SH-SY5Y (cell line): ENCODE data around the gene PRPH.

Experiments
- GATA2 ChIP-seq: IDR thresholded peaks from 2 replicates; pipeline ENCODE4 v1.6.1; 2011; ENCODE audit warnings: mild to moderate bottlenecking, low read depth, low read length
- GATA3 ChIP-seq: IDR thresholded peaks from 2 replicates; pipeline ENCODE4 v1.6.1; 2011; ENCODE audit warnings: low read depth, mild to moderate bottlenecking, low read length, moderate library complexity

DNA sequence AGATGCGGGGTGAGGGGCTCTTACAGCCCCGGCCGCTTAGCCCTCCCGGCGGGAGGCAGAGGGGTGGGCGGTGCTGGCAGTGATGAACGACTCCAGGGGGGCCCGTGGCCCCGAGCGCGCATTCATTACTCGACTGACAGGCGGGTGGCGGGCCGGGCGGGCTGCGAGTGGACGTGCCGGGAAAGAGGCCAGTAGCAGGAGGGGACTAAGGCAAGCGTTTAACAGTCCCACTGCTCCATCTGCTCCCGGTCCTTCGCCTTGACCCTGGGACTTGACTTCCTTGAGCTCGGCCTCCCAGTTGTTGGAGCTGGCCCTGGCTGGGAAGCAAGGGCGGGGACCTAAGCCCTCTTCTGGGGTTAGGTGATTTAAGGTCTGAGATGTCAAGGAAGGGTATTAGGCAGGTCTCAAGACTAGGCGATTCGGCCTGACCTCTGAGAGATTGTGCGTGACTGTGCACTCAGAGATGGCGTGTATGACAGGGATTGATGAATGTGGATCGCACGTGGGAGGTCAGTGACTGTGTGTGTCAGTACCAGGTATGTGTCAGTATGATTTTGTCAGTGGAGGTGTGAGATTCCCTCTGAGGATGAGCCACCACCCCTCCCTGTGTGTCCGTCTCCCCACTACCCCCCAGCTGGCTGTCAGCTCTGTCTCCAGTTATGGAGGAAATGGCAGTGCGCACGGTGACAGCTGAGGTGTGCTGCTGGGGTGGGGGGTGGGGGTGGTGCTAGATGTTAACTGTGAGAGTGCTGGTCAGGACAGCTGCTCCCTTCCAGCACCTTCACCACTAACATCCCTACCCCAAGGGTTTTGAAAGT lies 48.2 kb downstream of the PRPH start:
- no peak for TF ChIP-seq GATA2
- TF ChIP-seq GATA3, result no peak
